ENCODE measurements around the gene ERC1. TPM values are rescaled to one million over a fixed set of nuclear protein-coding genes. Genes with fewer than 3 reads are reported as not detected.
A peak's percentile ranks its signal among the peaks of the same experiment; 100 is the strongest.

ERC1 gene
- total RNA-seq: 37.5 and 42.6 TPM in 2 replicates

- DNase-seq (ENCODE audit: low spot score): peak; percentile 83
- Mint-ChIP-seq H3K27ac (peak within 1 kb of the TSS; percentile 93), H3K9me3 (no peaks in the 10 kb centered on the region), H3K4me3 (ENCODE audit: low read depth) (peak within 1 kb of the TSS; percentile 95), H3K27me3 (ENCODE audit: low read depth) (no peaks in the 10 kb centered on the region), H3K4me1 (ENCODE audit: low read depth) (peaks cover 35% of the 10 kb centered on the region), H3K36me3 (ENCODE audit: low read depth) (no peaks in the 10 kb centered on the region)
- intact Hi-C loops (cut with micrococcal nuclease): loop anchor here (2.0 to 5.0 kb wide), 3 partner anchors 42 to 601 kb away; partner anchors contain the start of genes FBXL14 and RAD52
Measured at GRCh38 chr12:990661-991349, at the start of gene ERC1. TSS of gene ERC1 (plus strand) at chr12:991223. CDS start at chr12:1027904, 36,681 bp downstream.

DNA sequence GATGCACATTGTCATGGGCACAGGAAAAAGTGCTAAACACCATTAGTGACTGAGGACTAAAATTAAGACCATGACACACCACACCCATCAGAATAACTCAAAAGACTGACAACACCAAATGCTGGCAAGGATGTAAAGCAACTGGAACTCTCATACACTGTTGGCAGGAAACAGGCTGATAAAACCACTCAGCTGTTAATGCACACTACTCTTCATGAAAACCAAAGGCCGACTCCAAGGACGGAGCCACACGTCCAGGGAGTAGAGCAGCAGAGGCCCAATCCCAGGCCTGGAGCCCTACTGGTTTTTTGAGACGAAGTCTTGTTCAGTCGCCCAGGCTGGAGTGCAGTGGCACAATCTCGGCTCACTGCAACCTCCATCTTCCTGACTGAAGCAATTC lies 48.0 kb upstream of the ERC1 start:
- Mint-ChIP-seq H3K9me3 (no peaks in the 10 kb centered on the region), H3K27ac (no peak overlapping the region), H3K36me3 (ENCODE audit: low read depth) (peaks cover 64% of the 10 kb centered on the region), H3K27me3 (ENCODE audit: low read depth) (no peaks in the 10 kb centered on the region), H3K4me3 (ENCODE audit: low read depth) (no peak overlapping the region), H3K4me1 (ENCODE audit: low read depth) (peaks cover 34% of the 10 kb centered on the region)
- intact Hi-C loops (cut with micrococcal nuclease): no loop called here
- DNase-seq (ENCODE audit: low spot score): no peak

GRCh38 chr12:944211-944610 lies 46.8 kb upstream of the ERC1 start:
- Mint-ChIP-seq H3K36me3 (ENCODE audit: low read depth) (peaks cover 65% of the 10 kb centered on the region), H3K4me1 (ENCODE audit: low read depth) (peaks cover 43% of the 10 kb centered on the region), H3K9me3 (no peaks in the 10 kb centered on the region), H3K4me3 (ENCODE audit: low read depth) (peak overlapping the region; percentile 21), H3K27ac (peak overlapping the region; percentile 53), H3K27me3 (ENCODE audit: low read depth) (no peaks in the 10 kb centered on the region)
- intact Hi-C loops (cut with micrococcal nuclease): no loop called here
- DNase-seq (ENCODE audit: low spot score): no peak

GRCh38 chr12:946212-946611 lies 44.8 kb upstream of the ERC1 start:
- Mint-ChIP-seq H3K4me3 (ENCODE audit: low read depth) (peak overlapping the region; percentile 37), H3K36me3 (ENCODE audit: low read depth) (peaks cover 48% of the 10 kb centered on the region), H3K4me1 (ENCODE audit: low read depth) (peaks cover 37% of the 10 kb centered on the region), H3K27ac (peak overlapping the region; percentile 68), H3K27me3 (ENCODE audit: low read depth) (no peaks in the 10 kb centered on the region), H3K9me3 (no peaks in the 10 kb centered on the region)
- intact Hi-C loops (cut with micrococcal nuclease): loop anchor here (5.0 kb wide), 3 partner anchors 314 to 646 kb away; partner anchors contain the start of gene FBXL14
- no peak for DNase-seq (ENCODE audit: low spot score)

GRCh38 chr12:946631-947030 lies 44.4 kb upstream of the ERC1 start:
- intact Hi-C loops (cut with micrococcal nuclease): loop anchor here (5.0 kb wide), 3 partner anchors 314 to 646 kb away; partner anchors contain the start of gene FBXL14
- Mint-ChIP-seq H3K36me3 (ENCODE audit: low read depth) (peaks cover 48% of the 10 kb centered on the region), H3K4me1 (ENCODE audit: low read depth) (peaks cover 37% of the 10 kb centered on the region), H3K4me3 (ENCODE audit: low read depth) (peak overlapping the region; percentile 37), H3K27me3 (ENCODE audit: low read depth) (no peaks in the 10 kb centered on the region), H3K27ac (peak overlapping the region; percentile 68), H3K9me3 (no peaks in the 10 kb centered on the region)
- DNase-seq (ENCODE audit: low spot score): no peak

GRCh38 chr12:948238-948637 lies 42.8 kb upstream of the ERC1 start:
- H3K4me3 Mint-ChIP-seq (ENCODE audit: low read depth): peak overlapping the region; percentile 96
- no peaks in the 10 kb centered on the region for H3K9me3 Mint-ChIP-seq
- H3K36me3 Mint-ChIP-seq (ENCODE audit: low read depth): peaks cover 38% of the 10 kb centered on the region
- peak overlapping the region; percentile 6 for H3K27ac Mint-ChIP-seq
- no peaks in the 10 kb centered on the region for H3K27me3 Mint-ChIP-seq (ENCODE audit: low read depth)
- no peak for DNase-seq (ENCODE audit: low spot score)
- intact Hi-C loops (cut with micrococcal nuclease): loop anchor here (2.0 to 5.0 kb wide), 5 partner anchors 43 to 644 kb away; partner anchors contain the start of genes ERC1 and FBXL14
- H3K4me1 Mint-ChIP-seq (ENCODE audit: low read depth): peaks cover 37% of the 10 kb centered on the region

DNA sequence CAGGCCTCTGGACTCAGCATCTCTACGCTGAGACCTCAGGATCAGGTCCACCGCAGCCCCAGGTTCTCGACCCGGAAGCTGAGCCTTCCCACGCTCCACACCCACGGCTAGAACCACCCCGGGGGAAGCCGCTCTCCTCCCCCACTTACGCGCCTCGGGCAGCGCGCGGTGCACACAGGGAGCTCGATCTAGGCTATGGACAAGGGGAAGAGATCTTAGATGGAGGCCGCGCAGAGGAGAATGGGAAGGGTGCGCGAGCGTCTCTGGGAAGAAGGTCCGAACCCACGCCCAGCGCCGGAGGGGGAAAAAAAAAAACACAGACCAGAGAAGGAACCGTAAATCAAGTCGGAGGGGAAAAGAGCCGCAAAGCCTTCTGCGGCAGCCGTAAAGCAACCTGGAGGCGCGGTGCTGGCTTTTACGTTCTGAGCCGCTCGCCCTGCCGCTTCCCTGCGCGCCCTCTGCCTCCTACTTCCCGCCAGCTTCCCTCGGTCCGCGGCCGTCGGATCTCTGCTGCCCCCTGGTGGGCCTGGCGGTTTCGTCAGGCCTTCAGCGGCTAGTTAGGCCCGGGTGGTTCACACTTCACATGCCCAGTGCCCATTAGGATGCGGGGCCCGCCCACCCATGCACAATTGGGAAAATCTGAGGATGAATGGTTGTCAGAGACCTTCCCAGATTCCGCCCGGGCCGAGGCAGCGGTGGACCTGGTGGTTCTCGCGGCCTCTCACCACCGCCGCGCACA lies 41.4 kb upstream of the ERC1 start, which contains the start of gene RAD52:
Gene RAD52, minus strand, starts transcription at position 242 of the 739 bp plus-strand sequence. CDS start 16,636 bp downstream, outside the sequence.
- intact Hi-C loops (cut with micrococcal nuclease): loop anchor here (1.0 to 5.0 kb wide), 7 partner anchors 41 to 643 kb away; partner anchors contain the start of genes ERC1 and FBXL14
- no peaks in the 10 kb centered on the region for H3K27me3 Mint-ChIP-seq (ENCODE audit: low read depth)
- H3K27ac Mint-ChIP-seq: peak within 1 kb of the TSS; percentile 96
- peaks cover 26% of the 10 kb centered on the region for H3K36me3 Mint-ChIP-seq (ENCODE audit: low read depth)
- peak; percentile 96 for DNase-seq (ENCODE audit: low spot score)
- peak within 1 kb of the TSS; percentile 96 for H3K4me3 Mint-ChIP-seq (ENCODE audit: low read depth)
- H3K9me3 Mint-ChIP-seq: no peaks in the 10 kb centered on the region
- peaks cover 31% of the 10 kb centered on the region for H3K4me1 Mint-ChIP-seq (ENCODE audit: low read depth)

DNA sequence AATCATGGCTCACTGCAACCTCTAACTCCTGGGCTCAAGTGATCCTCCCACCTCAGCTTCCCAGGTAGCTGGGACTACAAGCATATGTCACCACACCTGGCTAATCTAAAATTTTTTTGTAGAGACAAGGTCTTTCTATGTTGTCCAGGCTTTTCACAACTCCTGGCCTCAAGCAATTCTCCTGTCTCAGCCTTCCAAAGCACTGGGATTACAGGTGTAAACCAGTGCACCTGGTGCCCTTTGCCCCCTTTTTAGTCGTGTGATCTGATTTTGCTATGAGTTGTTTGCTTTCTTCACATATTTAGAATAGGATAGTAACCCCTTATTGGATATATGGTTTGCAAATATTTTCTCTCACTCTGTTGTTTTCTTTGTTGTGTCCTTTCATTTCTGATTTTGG lies 39.8 kb upstream of the ERC1 start:
- Mint-ChIP-seq H3K4me3 (ENCODE audit: low read depth) (peak overlapping the region; percentile 57), H3K4me1 (ENCODE audit: low read depth) (peaks cover 24% of the 10 kb centered on the region), H3K9me3 (no peaks in the 10 kb centered on the region), H3K27me3 (ENCODE audit: low read depth) (no peaks in the 10 kb centered on the region), H3K36me3 (ENCODE audit: low read depth) (peaks cover 18% of the 10 kb centered on the region), H3K27ac (no peak overlapping the region)
- intact Hi-C loops (cut with micrococcal nuclease): no loop called here
- no peak for DNase-seq (ENCODE audit: low spot score)

DNA sequence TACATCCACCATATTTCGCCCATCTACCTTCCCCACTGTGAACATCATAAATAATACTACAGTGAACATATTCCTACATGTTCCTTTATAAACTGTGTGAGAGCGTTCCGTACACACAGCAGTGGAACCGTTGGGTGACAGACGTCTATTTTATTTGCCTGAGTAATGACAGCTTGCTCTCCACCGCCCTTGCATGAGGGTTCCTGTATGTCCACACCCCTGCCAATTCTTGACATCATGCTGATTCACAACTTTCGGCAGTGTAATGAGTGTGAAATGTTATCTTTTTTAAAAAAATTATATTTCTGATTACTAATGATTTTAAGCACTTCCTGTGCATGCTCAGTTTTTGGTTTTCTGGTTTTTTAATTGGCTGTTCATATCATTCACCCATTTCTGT lies 37.2 kb upstream of the ERC1 start:
- DNase-seq (ENCODE audit: low spot score): no peak
- Mint-ChIP-seq H3K27ac (no peak overlapping the region), H3K4me1 (ENCODE audit: low read depth) (peaks cover 8% of the 10 kb centered on the region), H3K9me3 (no peaks in the 10 kb centered on the region), H3K36me3 (ENCODE audit: low read depth) (peaks cover 5% of the 10 kb centered on the region), H3K4me3 (ENCODE audit: low read depth) (no peak overlapping the region), H3K27me3 (ENCODE audit: low read depth) (no peaks in the 10 kb centered on the region)
- intact Hi-C loops (cut with micrococcal nuclease): no loop called here

DNA sequence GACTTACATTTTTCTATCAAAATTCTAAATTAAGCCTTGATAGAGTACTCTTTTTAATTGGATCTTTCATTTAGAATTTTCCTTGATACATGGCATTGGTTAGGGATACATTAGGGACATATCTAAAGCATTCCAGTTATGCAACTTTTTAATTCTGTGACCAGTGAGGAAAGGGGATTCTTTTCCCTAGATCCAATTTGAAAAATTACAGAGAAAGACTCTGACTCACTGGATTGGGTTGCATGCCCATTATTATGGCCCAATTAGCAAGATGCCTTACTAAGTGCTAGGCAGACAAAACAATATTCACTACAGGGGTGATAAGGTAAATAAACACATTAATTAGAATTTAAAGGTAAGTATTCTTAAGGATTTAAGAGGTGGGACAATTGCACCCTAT lies 36.3 kb upstream of the ERC1 start:
- no peak overlapping the region for H3K4me3 Mint-ChIP-seq (ENCODE audit: low read depth)
- H3K27me3 Mint-ChIP-seq (ENCODE audit: low read depth): no peaks in the 10 kb centered on the region
- H3K27ac Mint-ChIP-seq: no peak overlapping the region
- no peak for DNase-seq (ENCODE audit: low spot score)
- intact Hi-C loops (cut with micrococcal nuclease): no loop called here
- H3K4me1 Mint-ChIP-seq (ENCODE audit: low read depth): peaks cover 4% of the 10 kb centered on the region
- no peaks in the 10 kb centered on the region for H3K9me3 Mint-ChIP-seq
- no peaks in the 10 kb centered on the region for H3K36me3 Mint-ChIP-seq (ENCODE audit: low read depth)

DNA sequence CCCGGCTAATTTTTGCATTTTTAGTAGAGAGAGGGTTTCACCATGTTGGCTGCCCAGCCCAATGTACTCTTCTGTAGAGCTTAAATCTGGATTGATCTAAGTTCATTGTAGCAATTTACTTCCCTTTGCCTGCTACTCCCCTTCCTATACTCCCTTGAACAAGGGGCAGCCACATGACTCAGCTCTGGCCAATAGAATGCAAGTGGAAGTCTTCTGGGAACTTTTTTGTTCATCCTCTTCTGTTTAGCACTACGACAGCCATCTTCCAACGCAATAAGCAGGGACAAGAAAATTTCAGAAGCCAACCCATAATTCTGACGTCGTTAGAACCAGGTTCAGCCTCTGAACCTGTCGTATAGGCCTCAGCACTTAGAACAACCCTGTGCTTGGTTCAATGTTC lies 35.1 kb upstream of the ERC1 start:
- H3K4me3 Mint-ChIP-seq (ENCODE audit: low read depth): no peak overlapping the region
- H3K4me1 Mint-ChIP-seq (ENCODE audit: low read depth): peaks cover 4% of the 10 kb centered on the region
- intact Hi-C loops (cut with micrococcal nuclease): no loop called here
- H3K9me3 Mint-ChIP-seq: no peaks in the 10 kb centered on the region
- no peaks in the 10 kb centered on the region for H3K36me3 Mint-ChIP-seq (ENCODE audit: low read depth)
- H3K27me3 Mint-ChIP-seq (ENCODE audit: low read depth): peaks cover 3% of the 10 kb centered on the region
- DNase-seq (ENCODE audit: low spot score): no peak
- no peak overlapping the region for H3K27ac Mint-ChIP-seq

DNA sequence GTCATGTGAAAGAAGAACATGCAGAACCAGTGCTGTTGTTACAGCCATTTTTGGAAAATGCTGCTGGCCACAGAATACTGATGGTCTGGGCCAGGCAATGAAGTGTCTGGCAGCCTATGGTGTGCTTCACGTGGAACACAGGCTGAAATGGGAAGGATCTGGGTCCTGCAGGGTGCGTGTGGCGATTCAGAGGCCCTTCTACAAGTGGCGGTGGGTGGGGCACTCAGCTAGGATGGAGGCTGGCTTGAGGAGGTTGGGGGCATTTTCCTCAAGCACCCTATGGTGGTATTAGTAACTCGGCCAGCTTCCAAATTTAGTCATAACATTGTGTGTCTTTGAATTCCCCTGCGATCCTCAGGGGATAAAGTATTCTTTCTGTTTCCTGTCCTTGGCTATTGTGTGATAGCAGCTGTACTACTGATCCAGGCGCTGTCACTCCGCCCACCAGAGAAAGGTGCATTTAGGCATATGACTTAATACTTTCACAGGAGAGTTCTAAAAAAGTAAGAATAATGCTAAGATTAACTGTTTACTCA lies 32.4 kb upstream of the ERC1 start:
- H3K27me3 Mint-ChIP-seq (ENCODE audit: low read depth): peaks cover 3% of the 10 kb centered on the region
- no peak overlapping the region for H3K27ac Mint-ChIP-seq
- no peak for DNase-seq (ENCODE audit: low spot score)
- no peaks in the 10 kb centered on the region for H3K9me3 Mint-ChIP-seq
- no peak overlapping the region for H3K4me3 Mint-ChIP-seq (ENCODE audit: low read depth)
- H3K36me3 Mint-ChIP-seq (ENCODE audit: low read depth): no peaks in the 10 kb centered on the region
- H3K4me1 Mint-ChIP-seq (ENCODE audit: low read depth): peaks cover 1% of the 10 kb centered on the region
- intact Hi-C loops (cut with micrococcal nuclease): no loop called here
